HL-60 (cell line): Measurements from ENCODE around the gene AK4.

Source experiments
- GABPA ChIP-seq: IDR thresholded peaks from 2 replicates; pipeline ENCODE4 v1.6.1; 2012; ENCODE audit warnings: low read depth
- POLR2AphosphoS5 ChIP-seq: IDR thresholded peaks from 2 replicates; pipeline ENCODE4 v1.6.1; 2012; ENCODE audit warnings: low read depth
- TF ChIP-seq, protein P1 (sequence below): IDR thresholded peaks from one replicate; pipeline ENCODE4 v1.5.1; 2011; ENCODE audit warnings: low read length, control low read depth, inconsistent platforms; ENCODE audit not compliant: insufficient read depth
- TF ChIP-seq, protein P2 (sequence below): IDR thresholded peaks from 2 replicates; pipeline ENCODE4 v1.6.1; 2012; ENCODE audit warnings: low read depth; ENCODE audit not compliant: insufficient replicate concordance

DNA sequence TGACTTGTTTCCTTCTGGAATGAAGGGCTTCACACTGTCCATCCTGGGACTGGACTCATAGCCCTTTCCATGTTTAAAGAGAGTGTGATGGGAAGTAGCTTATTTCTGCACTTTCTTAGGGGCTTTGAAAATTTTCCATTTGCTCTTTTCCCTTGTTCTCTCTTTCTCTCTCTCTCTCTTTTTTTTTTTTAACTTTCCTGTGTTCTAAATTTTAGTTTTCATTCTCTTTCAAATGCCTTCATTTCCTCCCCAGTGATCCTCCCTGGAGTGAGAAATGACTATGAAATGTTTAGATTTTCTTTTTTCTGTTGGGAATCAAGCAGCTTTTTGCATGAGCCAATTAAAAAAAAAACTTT lies 2.1 kb downstream of the AK4 start:
- no peak for TF ChIP-seq POLR2AphosphoS5
- TF ChIP-seq, protein P1, sequence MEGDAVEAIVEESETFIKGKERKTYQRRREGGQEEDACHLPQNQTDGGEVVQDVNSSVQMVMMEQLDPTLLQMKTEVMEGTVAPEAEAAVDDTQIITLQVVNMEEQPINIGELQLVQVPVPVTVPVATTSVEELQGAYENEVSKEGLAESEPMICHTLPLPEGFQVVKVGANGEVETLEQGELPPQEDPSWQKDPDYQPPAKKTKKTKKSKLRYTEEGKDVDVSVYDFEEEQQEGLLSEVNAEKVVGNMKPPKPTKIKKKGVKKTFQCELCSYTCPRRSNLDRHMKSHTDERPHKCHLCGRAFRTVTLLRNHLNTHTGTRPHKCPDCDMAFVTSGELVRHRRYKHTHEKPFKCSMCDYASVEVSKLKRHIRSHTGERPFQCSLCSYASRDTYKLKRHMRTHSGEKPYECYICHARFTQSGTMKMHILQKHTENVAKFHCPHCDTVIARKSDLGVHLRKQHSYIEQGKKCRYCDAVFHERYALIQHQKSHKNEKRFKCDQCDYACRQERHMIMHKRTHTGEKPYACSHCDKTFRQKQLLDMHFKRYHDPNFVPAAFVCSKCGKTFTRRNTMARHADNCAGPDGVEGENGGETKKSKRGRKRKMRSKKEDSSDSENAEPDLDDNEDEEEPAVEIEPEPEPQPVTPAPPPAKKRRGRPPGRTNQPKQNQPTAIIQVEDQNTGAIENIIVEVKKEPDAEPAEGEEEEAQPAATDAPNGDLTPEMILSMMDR = no peak
- no peak for TF ChIP-seq GABPA
- TF ChIP-seq, protein P2, sequence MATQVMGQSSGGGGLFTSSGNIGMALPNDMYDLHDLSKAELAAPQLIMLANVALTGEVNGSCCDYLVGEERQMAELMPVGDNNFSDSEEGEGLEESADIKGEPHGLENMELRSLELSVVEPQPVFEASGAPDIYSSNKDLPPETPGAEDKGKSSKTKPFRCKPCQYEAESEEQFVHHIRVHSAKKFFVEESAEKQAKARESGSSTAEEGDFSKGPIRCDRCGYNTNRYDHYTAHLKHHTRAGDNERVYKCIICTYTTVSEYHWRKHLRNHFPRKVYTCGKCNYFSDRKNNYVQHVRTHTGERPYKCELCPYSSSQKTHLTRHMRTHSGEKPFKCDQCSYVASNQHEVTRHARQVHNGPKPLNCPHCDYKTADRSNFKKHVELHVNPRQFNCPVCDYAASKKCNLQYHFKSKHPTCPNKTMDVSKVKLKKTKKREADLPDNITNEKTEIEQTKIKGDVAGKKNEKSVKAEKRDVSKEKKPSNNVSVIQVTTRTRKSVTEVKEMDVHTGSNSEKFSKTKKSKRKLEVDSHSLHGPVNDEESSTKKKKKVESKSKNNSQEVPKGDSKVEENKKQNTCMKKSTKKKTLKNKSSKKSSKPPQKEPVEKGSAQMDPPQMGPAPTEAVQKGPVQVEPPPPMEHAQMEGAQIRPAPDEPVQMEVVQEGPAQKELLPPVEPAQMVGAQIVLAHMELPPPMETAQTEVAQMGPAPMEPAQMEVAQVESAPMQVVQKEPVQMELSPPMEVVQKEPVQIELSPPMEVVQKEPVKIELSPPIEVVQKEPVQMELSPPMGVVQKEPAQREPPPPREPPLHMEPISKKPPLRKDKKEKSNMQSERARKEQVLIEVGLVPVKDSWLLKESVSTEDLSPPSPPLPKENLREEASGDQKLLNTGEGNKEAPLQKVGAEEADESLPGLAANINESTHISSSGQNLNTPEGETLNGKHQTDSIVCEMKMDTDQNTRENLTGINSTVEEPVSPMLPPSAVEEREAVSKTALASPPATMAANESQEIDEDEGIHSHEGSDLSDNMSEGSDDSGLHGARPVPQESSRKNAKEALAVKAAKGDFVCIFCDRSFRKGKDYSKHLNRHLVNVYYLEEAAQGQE = no peak
